Renal cortical epithelial cell (primary cell): ENCODE data around the gene OR5M8. TPM values are rescaled to one million over a fixed set of nuclear protein-coding genes. Genes with fewer than 3 reads are reported as not detected.

ENCODE experiments used
- DNase-seq: peaks from one replicate; pipeline ENCODE4 v3.0.0-alpha.2; 2011; ENCODE audit warnings: low read depth
- total RNA-seq: library from RNA; depleted of rRNA; stranded (reverse); fragments of >200 nt; gene quantifications from 2 replicates; pipeline ENCODE4 v1.2.3, GENCODE V29; 2014

OR5M8 gene
- total RNA-seq: not detected in 2 replicates

DNA sequence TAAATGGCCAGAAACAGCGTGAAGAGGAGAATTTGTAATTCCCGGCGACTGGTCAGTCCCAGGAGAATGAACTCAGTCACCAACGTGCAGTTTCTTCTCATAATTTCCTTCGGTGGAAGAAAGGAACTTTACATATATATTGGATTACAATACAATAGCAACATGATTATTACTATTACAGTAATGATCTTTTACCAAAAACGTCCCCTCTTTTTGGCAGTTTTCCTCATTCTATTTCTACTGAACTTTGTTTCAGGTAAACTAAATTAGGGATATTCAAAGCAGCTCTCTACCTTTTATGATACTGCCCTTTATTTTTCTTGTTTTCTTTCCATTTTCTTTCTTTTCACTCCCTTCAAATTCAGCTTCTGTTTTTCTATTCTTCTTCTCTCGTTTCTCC, at the start of gene OR5M8:
OR5M8 (minus strand) TSS at position 101 of the 400 bp plus-strand sequence; CDS start at position 101, 0 bp downstream.
- DNase-seq: no peak

DNA sequence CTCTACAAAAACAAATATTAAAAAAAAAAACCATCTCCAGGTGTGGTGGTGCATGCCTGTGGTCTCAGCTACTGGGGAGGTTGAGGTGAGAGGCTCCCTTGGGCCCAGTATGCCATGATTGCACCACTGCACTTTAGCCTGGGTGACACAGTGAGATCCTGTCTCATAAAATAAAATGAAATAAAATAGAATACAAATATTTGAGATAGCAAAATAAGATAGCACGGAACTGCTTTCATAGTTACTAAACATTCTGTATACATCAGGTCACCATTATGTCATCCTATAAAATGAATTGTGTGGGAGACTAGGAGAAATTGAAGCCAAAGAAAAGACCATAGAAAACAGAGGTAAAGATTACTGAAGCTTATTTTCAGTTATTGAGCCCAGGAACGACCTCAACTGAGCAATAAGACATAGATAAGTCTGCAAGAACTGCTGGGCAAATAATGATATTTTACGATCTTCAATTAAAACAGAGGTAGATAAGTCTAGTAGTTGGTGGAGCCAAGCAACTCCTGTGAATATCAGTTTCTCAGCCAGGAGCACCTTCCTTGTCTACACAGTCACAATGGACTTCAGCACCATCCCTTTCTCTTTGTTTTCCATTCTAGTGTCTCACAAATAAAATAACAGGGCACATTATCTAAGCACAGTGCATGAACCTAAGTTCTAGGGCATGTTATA, 42.0 kb upstream of the OR5M8 start:
- DNase-seq: no peak

DNA sequence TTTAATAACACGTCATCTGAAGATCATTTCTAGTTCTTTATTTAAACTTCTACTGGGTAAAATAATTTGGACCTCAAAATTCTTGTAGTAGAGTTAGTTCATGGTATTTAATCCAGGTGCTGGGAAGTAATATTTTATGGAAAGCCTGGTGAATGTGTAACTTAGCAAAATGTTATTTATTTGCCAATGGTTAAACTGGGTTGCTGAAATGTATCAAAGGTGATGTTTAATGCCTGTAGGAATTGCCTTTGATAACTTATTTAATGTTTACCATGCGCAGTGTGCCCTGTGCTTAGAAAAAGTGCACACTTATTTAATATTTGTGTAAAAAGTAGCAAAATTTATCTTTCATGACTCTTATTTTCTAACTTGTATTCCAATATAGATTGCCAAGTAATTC, 40.7 kb upstream of the OR5M8 start:
- DNase-seq: no peak

DNA sequence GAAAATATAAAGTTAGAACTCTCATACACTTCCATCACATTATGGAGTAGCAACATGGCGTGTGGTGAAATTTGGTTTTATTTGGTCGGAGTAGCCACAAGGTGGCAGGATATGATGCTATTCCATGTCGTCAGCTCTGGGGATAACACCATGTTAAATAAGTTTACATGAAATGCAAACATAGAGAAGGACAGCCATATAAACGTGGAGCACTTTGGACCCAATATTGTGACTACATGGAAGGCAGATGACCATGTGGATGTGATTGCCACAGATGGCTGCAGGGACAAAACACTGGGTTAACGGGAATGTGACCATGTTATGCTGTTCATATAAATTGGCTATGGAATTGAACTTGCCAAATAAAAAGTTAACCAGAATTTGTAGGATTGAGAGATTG, 30.8 kb upstream of the OR5M8 start:
- no peak for DNase-seq

DNA sequence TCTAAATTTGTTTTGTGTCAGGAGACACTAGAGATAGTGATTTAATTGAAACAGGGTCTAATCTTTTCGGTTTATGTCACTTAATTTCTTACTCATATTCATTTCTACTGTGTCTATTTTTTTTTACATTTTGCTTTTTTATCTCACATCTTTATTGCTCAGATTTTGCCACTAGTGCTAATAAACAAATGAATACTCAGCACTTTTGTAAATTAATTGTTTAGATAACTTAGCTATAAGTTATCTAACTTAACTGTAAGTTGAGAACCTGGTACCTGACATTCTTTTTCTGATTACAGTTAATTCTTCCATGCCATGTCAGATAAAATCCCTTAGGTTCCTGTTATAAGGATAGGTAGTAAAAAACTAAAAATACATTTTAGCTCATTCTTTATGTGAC, 22.1 kb upstream of the OR5M8 start:
- no peak for DNase-seq

DNA sequence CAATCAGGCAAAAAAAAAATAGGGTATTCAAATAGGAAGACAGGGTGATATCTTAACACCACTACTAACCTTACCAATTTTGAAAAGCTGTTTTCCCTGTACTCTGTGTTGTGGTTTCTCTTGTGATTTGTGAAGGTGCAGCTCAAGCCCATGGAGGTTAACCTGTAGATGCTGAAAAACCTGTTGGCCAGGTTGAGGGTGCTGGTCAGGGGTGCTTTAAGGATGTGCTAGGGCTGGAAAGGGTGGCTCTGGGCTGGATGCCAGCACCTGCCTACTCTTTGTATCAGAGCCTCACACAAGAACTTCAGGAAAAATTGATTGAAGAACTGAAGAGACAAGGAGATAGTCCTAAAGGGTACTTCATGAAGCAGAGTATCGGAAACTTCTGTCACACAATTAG, 18.3 kb upstream of the OR5M8 start:
- DNase-seq: no peak

DNA sequence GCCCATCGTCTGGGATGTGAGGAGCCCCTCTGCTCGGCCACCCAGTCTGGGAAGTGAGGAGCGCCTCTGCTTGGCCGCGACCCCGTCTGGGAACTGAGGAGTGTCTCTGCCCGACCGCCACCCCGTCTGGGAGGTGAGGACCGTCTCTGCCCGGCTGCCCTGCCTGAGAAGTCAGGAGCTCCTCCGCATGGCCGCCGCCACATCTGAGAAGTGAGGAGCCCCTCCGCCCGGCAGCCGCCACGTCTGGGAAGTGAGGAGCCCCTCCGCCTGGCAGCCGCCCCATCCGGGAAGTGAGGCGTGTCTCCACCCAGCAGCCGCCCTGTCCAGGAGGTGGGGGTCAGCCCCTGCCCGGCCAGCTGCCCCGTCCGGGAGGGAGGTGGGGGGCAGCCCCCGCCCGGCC, 5.8 kb upstream of the OR5M8 start:
- no peak for DNase-seq

DNA sequence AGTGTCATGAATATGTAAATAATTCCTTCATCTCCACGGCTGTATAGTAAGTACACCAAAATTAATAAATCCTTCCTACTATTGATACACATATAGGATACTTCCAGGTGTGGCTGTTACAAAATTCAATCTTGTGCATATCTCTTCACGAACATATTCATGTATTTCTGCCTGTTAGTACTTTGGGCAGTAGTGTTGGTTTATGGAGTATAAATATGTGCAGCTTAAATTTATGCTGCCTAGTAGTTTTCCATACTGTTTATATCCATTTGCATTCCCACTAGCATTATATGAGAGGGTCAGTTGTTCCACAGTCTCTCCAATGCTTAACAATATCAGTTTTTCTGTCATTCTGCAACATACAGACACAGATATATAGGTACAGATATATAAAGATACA, 3.9 kb upstream of the OR5M8 start:
- no peak for DNase-seq

DNA sequence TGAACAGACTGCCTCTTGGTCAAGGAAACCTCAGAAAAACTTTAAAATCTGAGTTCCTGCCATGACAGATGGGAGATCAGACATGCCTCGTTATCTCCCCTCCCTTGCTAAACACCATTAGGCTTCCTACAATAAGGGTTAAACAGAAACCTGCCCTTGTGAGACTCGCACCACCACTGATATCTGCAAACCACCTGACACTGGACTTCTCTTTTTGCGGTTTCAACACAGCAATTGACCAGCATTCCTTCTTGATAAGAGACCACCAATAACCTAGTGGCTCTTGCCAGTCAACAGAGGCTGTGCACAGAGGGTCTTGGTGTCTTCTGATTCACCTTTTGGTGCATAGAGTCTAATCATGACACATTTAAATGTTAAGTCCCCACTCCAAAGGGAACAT, 4.4 kb downstream of the OR5M8 start:
- no peak for DNase-seq

DNA sequence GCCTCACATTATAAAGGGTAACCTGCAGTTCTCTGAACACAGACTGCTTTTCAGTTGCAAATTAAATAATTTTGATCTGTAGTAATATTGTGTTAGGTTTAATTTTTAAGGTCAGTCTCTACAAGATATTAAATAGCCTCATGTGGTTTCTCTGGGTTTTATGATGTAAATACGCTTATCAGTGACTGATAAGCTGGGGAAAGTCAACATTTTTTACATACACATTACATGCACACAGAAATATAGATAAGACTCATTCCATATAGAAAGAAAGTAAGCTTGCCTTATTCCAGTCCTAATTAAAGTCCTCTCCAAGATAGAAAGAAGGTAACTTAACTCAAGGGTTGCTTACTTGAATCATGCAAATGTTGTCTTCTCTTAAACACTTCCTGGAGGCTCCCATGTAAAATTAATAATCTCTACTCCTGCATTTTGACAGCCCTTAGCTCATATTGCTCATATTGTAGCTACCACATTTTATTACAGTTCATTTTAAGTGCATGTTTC, 16.4 kb downstream of the OR5M8 start:
- no peak for DNase-seq

DNA sequence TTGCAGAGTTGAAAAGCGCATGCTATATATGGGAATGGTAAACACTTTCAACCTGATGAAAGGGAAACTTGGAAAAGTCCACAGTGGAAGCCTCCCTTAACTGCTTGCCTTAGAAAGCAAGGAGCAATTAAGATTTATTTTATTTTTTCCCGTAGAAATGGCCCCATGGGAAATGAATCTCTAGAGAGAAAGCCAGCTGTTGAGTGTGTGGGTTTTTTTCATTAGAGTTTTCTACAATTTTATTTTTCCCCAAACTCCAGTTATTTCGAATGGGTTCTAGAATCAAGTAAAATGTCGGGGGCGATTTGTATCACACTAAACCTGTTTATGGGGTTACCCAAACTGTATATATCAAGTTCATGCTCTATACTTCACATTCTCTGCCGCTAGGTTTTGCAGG, 17.9 kb downstream of the OR5M8 start, which contains the start of gene OR5M3:
OR5M3 (minus strand) TSS at position 101 of the 400 bp plus-strand sequence. CDS start 2,855 bp downstream, outside the sequence.
- DNase-seq: no peak

DNA sequence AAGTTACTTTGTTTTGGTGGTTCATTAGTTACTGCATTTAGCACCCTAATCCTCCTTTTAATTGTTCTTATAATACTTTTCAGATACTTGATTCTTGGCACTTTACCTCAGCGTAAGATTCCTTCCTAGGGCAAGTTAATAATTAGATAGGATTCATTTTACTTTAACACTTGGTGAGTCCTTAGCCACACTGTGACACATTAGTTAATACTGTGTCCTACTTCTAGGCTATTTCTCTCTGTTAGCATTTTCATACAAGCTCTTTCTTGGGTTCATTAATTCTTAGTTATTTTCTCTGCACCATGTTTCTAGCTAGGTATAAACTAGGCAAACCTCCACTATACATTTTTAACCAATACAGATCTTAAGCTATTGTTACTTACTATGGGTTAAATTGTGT, 34.1 kb downstream of the OR5M8 start:
- peak; percentile 42 for DNase-seq

DNA sequence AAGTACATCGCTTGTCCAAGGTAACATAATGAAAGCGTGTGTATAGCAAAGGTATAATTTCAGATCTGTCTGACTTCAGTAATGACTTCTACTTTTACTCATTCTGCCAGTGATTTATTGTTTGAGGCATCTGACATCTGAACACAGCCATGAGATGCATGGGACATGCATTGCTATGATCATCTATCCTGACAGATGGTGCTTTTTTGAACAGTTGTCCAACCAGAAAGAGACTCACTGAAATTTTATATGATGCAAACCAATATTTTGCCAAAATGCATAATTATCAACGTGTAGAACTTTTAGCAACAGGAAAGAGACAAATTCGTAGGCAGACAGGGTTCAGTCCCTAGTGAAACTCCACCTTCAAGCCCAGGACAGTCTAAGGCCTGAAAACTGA, 37.6 kb downstream of the OR5M8 start:
- DNase-seq: no peak

Other genes with a start within 250 kb of the OR5M8 start
- not detected in 2 replicates for gene OR5T3, start 239.1 kb downstream of the OR5M8 start, total RNA-seq
- gene OR5T1, start 217.2 kb downstream of the OR5M8 start, total RNA-seq: not detected in 2 replicates
- not detected in 2 replicates for gene OR8H1, start 199.1 kb downstream of the OR5M8 start, total RNA-seq
- gene OR8K3, start 176.2 kb downstream of the OR5M8 start, total RNA-seq: not detected in 2 replicates
- not detected in 2 replicates for gene OR8K1, start 145.3 kb downstream of the OR5M8 start, total RNA-seq
- gene OR8J1, start 137.1 kb downstream of the OR5M8 start, total RNA-seq: not detected in 2 replicates
- not detected in 2 replicates for gene OR8U1, start 115.7 kb downstream of the OR5M8 start, total RNA-seq
- gene OR5AL1, start 78.7 kb downstream of the OR5M8 start, total RNA-seq: not detected in 2 replicates
- gene OR5M3, start 18.0 kb downstream of the OR5M8 start, total RNA-seq: not detected in 2 replicates
- not detected in 2 replicates for gene OR5M11, start 51.9 kb upstream of the OR5M8 start, total RNA-seq
- gene OR5M10, start 86.4 kb upstream of the OR5M8 start, total RNA-seq: not detected in 2 replicates
- not detected in 2 replicates for gene OR5M1, start 123.5 kb upstream of the OR5M8 start, total RNA-seq
- gene OR5AP2, start 151.1 kb upstream of the OR5M8 start, total RNA-seq: not detected in 2 replicates
- gene OR5AR1, start 172.3 kb upstream of the OR5M8 start, total RNA-seq: not detected in 2 replicates
- not detected in 2 replicates for gene OR9G1, start 207.7 kb upstream of the OR5M8 start, total RNA-seq